Endothelial cell (in vitro differentiated cells): ENCODE data around the gene TMEM238. TPM values are rescaled to one million over a fixed set of nuclear protein-coding genes. Genes with fewer than 3 reads are reported as not detected.

Experiments
- DNase-seq: peaks from one replicate; pipeline ENCODE4 v3.0.0; 2021; ENCODE audit warnings: low spot score
- H3K27ac Mint-ChIP-seq: one replicate; pipeline ENCODE4 v1.8.0; 2021; ENCODE audit warnings: mixed read lengths, inconsistent platforms; ENCODE audit not compliant: unreplicated experiment
- H3K27me3 Mint-ChIP-seq: one replicate; pipeline ENCODE4 v1.8.0; 2021; ENCODE audit warnings: mild to moderate bottlenecking, moderate library complexity, mixed read lengths, inconsistent platforms; ENCODE audit not compliant: unreplicated experiment
- H3K36me3 Mint-ChIP-seq: one replicate; pipeline ENCODE4 v1.8.0; 2021; ENCODE audit warnings: mild to moderate bottlenecking, low read depth, mixed read lengths, inconsistent platforms; ENCODE audit not compliant: unreplicated experiment
- H3K4me1 Mint-ChIP-seq: one replicate; pipeline ENCODE4 v1.8.0; 2021; ENCODE audit warnings: mild to moderate bottlenecking, mixed read lengths, inconsistent platforms; ENCODE audit not compliant: unreplicated experiment
- H3K4me3 Mint-ChIP-seq: one replicate; pipeline ENCODE4 v1.8.0; 2021; ENCODE audit warnings: mild to moderate bottlenecking, mixed read lengths, inconsistent platforms; ENCODE audit not compliant: unreplicated experiment
- H3K9me3 Mint-ChIP-seq: one replicate; pipeline ENCODE4 v1.8.0; 2021; ENCODE audit warnings: mixed read lengths, inconsistent platforms; ENCODE audit not compliant: unreplicated experiment
- CTCF ChIP-seq: fragments of 200-600 bp; sonication (generic); IDR thresholded peaks from one replicate; pipeline ENCODE4 v1.5.0; 2021; ENCODE audit warnings: antibody characterized with exemption; ENCODE audit not compliant: unreplicated experiment
- total RNA-seq: library from RNA; stranded (reverse); fragmentation: NEBNext Ultra II Directional; extraction: Animal tissue kit (Norgen Biotek cat#: 25700); gene quantifications from one replicate; pipeline ENCODE4 v1.2.1, GENCODE V29; 2021; ENCODE audit not compliant: unreplicated experiment

Gene TMEM238
- total RNA-seq, 1 donor from 2014 or later: 0.64 TPM

- Mint-ChIP-seq H3K9me3 (no peaks in the 10 kb centered on the region), H3K27me3 (peaks cover 6% of the 10 kb centered on the region), H3K4me1 (peaks cover 1% of the 10 kb centered on the region), H3K36me3 (peaks cover 20% of the 10 kb centered on the region), H3K27ac (no peak overlapping the region), H3K4me3 (no peak overlapping the region)
- no peak for DNase-seq
- TF ChIP-seq CTCF: no peak
Observed at GRCh38 chr19:55400281-55401087, 16.4 kb upstream of the TMEM238 start.

- H3K4me3 Mint-ChIP-seq: no peak overlapping the region
- no peak for TF ChIP-seq CTCF
- H3K27ac Mint-ChIP-seq: no peak overlapping the region
Observed at GRCh38 chr19:55398200-55398925, 14.3 kb upstream of the TMEM238 start.

GRCh38 chr19:55392820-55393761 is 9.0 kb upstream of the TMEM238 start:
- peaks cover 8% of the 10 kb centered on the region for H3K27me3 Mint-ChIP-seq
- peak overlapping the region; percentile 7 for H3K4me3 Mint-ChIP-seq
- H3K27ac Mint-ChIP-seq: peak overlapping the region; percentile 13
- TF ChIP-seq CTCF: no peak
- no peak for DNase-seq
- peaks cover 5% of the 10 kb centered on the region for H3K4me1 Mint-ChIP-seq
- H3K9me3 Mint-ChIP-seq: no peaks in the 10 kb centered on the region
- peaks cover 10% of the 10 kb centered on the region for H3K36me3 Mint-ChIP-seq

More at GRCh38 chr19:55398200-55398925, 14.3 kb upstream of the TMEM238 start:
- H3K27me3 Mint-ChIP-seq: peaks cover 6% of the 10 kb centered on the region
- no peak for DNase-seq
- no peaks in the 10 kb centered on the region for H3K4me1 Mint-ChIP-seq
- no peaks in the 10 kb centered on the region for H3K9me3 Mint-ChIP-seq
- H3K36me3 Mint-ChIP-seq: peaks cover 19% of the 10 kb centered on the region

DNA sequence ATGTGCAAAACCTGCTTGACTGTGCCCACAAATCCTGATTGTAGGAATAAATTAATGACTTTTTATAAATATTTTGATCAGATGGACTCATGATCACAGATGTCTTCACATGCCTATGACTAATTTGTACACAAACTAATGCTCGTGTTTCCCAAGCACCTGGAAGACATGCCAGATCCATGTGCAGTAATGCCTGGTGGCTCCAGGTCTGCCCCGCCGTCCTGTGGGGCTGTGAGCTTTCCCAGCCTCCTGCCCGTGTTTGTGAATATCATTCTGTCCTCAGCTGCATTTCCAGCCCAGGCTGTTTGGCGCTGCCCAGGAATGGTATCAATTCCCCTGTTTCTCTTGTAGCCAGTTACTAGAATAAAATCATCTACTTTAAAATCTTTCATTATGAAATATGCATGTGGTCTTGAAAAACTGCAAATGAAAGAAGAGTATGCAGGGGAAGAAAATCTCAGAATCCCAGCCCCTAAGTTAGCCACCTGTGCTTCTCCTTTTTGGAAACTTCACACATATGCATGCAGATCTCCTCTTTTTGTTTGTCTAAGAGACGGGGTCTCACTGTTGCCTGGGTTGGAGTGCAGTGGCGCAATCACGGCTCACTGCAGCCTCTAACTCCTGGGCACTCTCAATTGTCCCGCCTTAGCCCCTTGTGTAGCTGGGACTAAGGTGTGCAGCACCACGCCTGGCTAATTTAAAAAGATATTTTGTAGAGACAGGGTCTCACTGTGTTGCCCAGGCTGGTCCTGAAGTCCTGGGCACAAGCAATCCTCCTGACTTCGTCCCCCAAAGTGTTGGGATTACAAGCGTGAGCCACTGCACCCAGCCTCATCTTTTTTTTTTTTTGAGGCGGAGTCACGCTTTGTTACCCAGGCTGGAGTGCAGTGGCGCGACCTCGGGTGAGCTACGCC is 7.9 kb upstream of the TMEM238 start:
- Mint-ChIP-seq H3K36me3 (peaks cover 10% of the 10 kb centered on the region), H3K4me1 (peaks cover 7% of the 10 kb centered on the region), H3K4me3 (no peak overlapping the region), H3K27me3 (peaks cover 14% of the 10 kb centered on the region), H3K27ac (no peak overlapping the region), H3K9me3 (no peaks in the 10 kb centered on the region)
- no peak for DNase-seq
- TF ChIP-seq CTCF: no peak
